Measurements from ENCODE around the gene SOX18.

- TF ChIP-seq CTCF (IDR thresholded peaks at IDR 0.05) = no peak
- TF ChIP-seq EZH2phosphoT487 (IDR thresholded peaks at IDR 0.05) = no peak
Measured at GRCh38 chr20:64092258-64093012, 43.0 kb upstream of the SOX18 start.
